ENCODE results near the gene ZBTB26. TPM values are rescaled to one million over a fixed set of nuclear protein-coding genes. Genes with fewer than 3 reads are reported as not detected.

ZBTB26 gene

Small RNAs within 50 kb of the gene (small RNA-seq; reads per million reads assigned to genes)
- gene RNY1P15 (ENCODE audit: low read depth) (not detected), gene SNORD90 (ENCODE audit: low read depth) (181 reads per million, percentile 94 among the genes with 10 or more reads in this experiment)
